ENCODE measurements around the gene UNC13B.
"Not testable (repeated sequence)": the region's sequence is repeated elsewhere in the genome, so short reads cannot be mapped to it uniquely, and the experiment has no call there.

The UNC13B gene

GRCh38 chr9:35226651-35227050 lies 64.8 kb downstream of the UNC13B start:
- no peak for DNase-seq (ENCODE audit: low read depth in 2 of 2)

- no peak for DNase-seq (ENCODE audit: low read depth in 2 of 2)
Measured at GRCh38 chr9:35227284-35227683, 65.5 kb downstream of the UNC13B start.

- DNase-seq (ENCODE audit: low read depth in 2 of 2) = no peak
Measured at GRCh38 chr9:35229066-35229778, 67.4 kb downstream of the UNC13B start.

- no peak for DNase-seq (ENCODE audit: low read depth in 2 of 2)
Measured at GRCh38 chr9:35229779-35230143, 68.0 kb downstream of the UNC13B start.

DNA sequence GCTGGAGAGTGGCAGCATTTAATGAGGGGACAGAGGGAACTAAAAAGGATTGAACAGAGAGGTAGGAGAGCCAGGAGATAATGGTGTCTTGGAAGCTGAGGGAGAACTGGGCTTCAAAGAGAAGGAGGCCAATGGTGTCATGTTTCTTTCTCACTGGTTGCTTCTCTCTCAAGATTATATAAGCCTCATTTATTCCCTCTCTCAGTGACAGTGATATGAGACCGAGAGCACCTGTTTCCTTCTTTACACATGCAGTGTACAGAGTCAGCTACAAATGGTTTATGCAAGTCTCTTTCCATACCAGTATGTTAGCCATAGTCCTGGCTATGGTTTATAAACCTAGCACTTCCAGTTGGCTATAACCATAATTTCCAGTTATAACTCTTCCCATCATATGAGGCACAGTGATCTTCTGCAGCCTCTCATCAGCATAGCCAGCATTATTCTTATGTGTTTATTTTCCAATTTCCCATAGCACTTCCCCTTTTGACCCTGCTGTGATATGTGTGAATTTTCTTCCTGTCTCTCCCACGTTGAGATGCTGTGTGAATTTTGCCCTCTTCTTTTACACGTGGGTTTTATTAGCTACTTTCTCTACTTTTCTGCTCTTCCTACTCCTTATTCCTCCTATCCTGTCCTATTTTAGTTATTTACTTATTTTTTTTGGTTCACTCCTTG lies 71.2 kb downstream of the UNC13B start:
- no peak for DNase-seq (ENCODE audit: low read depth in 2 of 2)

DNA sequence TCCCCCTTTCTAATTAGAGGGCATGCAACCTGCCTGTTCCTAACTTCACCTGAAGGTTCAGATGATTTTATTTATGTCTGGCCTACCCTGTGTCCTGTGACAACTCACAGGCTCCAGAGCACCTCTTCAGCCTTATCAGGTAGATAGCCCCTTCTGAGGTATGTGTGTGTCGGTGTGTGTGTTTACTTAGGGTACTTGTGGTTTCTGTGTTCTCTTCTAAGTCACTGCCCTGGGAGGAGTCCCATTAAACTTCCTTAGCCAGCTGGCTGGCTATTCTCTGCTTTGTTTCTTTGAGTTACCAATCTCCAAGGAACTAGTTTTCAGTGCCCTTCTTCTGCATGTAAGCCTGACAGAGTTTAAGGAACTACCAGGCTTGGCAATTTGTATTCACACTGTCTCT lies 74.9 kb downstream of the UNC13B start:
- no peak for DNase-seq (ENCODE audit: low read depth in 2 of 2)

- no peak for DNase-seq (ENCODE audit: low read depth in 2 of 2)
Measured at GRCh38 chr9:35237311-35237710, 75.5 kb downstream of the UNC13B start.

DNA sequence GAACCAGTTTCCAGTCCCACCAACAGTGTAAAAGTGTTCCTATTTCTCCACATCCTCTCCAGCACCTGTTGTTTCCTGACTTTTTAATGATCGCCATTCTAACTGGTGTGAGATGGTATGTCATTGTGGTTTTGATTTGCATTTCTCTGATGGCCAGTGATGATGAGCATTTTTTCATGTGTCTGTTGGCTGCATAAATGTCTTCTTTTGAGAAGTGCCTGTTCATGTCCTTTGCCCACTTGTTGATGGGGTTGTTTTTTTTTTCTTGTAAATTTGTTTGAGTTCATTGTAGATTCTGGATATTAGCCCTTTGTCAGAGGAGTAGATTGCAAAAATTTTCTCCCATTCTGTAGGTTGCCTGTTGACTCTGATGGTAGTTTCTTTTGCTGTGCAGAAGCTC lies 84.1 kb downstream of the UNC13B start:
- DNase-seq (ENCODE audit: low read depth in 2 of 2) = not testable (repeated sequence)

GRCh38 chr9:35253075-35253474 lies 91.3 kb downstream of the UNC13B start:
- DNase-seq (ENCODE audit: low read depth in 2 of 2) = no peak

DNA sequence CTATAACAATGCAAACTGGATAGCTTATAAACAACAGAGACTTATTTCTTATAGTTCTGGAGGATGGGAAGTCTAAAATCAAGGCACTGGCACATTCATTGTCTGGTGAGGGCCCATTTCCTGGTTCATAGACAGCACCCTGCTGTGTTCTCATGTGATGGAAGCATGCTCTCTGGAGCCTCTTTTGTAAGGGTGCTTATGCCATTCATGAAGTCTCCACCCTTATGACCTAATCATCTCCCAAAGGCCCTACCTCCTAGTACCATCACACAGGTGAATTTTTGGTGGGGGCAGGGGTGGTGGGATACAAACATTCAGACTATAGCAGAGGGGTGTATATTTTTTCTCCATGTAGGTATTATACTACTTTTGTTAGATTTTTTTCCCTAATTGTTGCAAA lies 92.4 kb downstream of the UNC13B start:
- no peak for DNase-seq (ENCODE audit: low read depth in 2 of 2)

DNA sequence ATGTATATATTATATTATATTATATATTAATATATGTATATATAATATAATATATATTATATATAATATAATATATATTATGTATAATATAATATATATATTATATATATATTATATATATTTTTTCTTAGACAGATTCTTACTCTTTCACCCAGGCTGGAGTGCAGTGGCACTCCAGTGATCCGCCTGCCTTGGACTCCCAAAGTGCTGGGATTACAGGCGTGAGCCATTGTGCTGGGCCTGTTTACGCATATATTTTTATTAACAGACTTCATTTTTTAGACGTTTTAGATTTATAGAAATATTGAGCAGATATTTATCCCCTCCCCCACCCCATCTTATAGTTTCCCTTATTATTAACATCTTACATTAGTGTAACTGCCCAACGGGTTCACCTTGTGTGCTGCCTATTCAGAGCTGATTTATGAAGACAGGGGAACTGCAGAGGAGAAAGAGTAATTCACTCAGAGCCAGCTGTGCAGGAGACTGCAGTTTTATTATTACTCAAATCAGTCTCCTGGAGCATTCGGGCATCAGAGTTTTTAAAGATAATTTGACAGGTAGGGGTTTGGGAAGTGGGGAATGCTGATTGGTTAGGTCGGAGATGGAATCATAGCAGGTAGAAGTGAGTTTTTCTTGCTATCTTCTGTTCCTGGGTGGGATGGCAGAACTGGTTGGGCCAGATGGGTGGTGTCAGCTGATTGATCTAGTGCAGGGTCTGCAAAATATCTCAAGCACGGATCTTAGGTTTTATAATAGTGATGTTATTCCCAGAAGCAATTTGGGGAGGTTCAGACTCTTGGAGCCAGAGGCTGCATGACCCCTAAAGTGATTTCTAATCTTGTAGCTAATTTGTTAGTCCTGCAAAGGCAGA lies 93.4 kb downstream of the UNC13B start:
- no peak for DNase-seq (ENCODE audit: low read depth in 2 of 2)

DNA sequence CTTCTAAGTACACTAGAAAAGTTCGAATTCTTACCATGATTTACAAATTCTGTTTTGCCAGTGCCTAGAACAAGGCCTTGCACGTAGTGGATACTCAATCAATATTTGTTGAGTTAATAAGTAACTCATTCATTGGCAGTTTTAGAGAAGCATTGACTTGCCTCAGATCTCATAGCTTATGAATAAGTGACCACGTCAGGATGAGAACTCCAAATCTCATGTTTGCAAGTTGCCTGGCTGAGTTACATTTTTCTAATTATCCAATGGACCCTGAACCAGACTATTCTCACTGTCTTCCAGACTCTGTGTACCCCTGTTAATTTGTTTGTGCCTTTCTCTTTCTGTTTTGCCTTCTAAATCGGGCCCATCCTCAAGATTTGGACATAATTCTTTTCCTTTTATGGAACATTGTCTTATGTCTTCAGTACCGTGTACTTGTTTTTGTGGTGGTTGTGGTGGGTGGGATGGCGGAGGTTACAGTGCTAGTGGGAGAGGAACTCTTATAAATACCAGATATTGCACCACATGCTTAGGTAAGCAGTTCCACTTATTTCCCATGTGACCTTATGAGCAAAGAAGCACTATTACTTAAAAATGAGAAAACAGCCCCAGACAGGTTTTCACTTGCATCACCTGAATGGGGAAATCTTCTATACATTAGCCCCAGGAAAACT lies 96.3 kb downstream of the UNC13B start:
- DNase-seq (ENCODE audit: low read depth in 2 of 2) = no peak

DNA sequence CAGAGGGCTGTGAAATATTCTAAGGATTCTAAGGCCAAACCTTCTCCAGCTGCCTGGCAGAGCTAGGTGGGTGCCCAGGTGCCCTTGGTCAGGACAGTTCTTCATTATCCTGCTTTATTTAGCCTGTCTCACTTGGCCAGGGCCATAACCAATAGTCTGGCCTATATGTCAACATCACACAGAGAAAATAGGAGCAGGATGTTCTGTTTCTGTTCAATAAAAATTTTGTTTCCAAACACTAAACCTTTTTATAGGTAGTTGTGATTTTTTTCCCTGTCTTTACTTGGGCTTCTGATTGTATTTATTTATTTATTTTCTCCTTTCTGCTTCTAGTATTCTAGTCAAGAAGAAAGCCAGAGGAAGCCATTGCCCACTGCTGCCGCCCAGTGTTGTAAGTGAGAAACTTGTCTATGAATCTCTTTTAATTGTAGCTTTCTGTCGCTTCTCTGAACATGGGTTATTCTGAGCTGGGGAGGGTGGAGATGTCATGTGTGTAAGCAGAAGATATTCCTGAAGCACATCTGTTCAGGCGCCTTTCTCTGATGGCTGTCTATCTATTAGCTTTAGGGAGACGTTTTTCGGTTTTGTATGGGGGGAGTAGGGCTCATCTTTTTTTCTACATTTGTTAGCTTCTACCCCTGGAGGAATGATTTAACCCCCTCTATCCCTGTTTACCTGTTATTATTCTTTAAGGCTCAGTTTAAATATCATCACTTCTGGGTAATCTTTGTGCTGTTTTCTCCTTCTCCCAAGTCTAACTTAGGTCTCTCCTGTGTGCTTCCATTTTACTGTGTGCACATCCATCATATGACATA lies 97.1 kb downstream of the UNC13B start:
- DNase-seq (ENCODE audit: low read depth in 2 of 2) = peak in 1 of 2 donors; percentile 1

- no peak for DNase-seq (ENCODE audit: low read depth in 2 of 2)
Measured at GRCh38 chr9:35260186-35260585, 98.4 kb downstream of the UNC13B start.

DNA sequence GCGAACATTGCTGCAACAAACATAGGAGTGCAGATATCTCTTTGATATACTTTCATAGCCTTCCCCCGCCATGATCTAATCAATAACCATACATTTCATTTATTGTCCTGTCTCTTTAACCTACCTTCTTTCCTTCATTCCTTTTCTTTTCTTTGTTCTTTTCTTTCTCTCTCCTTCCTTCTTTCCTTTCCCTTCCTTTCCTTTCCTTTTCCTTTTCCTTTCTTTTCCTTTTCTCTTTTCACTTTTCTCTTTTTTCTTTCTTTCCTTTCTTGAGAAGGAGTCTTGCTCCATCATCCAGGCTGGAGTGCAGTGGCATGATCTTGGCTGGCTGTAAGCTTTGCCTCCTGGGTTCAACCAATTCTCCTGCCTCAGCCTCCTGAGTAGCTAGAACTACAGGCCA lies 100.3 kb downstream of the UNC13B start:
- no peak for DNase-seq (ENCODE audit: low read depth in 2 of 2)

- no peak for DNase-seq (ENCODE audit: low read depth in 2 of 2)
Measured at GRCh38 chr9:35267710-35268109, 105.9 kb downstream of the UNC13B start.

DNA sequence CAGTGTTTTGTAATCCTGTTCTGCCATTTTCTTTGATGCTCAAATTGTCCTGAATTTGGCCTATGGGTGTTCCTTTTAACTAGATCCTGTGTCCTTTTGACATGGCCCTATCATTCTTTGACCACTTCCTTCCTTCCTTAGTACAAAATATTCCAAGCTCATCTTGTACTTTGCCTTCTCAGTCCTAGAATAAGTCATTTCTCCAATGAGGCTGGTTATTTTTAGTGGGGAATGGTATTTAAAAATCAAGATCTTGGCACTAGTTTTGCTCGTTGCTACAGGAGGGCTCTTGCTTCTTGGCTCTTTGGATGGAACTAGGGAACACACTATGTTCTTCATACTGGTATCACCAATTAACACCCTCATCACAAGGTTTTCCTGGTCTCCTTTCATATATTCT lies 108.1 kb downstream of the UNC13B start:
- DNase-seq (ENCODE audit: low read depth in 2 of 2) = no peak

DNA sequence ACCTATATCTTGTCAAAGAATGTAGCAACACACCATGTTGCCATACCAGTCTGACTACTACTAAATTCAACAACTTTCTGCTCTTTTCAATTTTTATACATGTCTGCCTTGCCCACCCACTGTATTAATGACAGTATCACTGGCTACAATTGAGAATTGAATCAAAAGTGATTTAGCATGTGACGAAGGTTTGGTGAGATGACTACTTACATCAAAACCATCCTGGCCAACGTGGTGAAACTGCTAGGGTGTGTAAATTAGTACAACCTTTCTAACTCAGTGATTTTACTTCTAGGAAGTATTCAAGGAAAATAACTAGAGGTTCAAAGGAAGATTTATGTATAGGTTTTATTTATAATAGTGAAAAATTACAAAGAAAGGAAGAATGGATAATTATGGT lies 109.8 kb downstream of the UNC13B start:
- DNase-seq (ENCODE audit: low read depth in 2 of 2) = no peak

GRCh38 chr9:35272989-35273388 lies 111.2 kb downstream of the UNC13B start:
- no peak for DNase-seq (ENCODE audit: low read depth in 2 of 2)

DNA sequence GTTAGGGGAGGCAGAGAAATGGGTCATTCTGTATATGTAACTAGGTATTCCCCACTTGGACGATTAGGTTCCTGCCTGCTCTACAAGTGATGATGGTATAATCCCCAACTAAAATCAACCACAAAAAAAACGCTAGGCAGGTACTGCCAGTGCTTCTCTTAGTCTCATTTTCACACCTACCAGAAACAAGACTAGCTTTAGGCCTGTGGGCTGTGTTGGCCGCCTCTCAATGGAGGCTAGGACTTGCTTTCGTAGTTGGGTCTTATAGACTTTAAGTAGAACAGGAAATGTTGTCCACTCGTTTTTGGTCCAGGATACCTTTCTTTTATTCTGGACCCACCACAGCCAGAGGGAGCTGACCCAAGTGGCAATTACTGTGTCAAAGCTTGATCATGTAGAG lies 111.8 kb downstream of the UNC13B start:
- no peak for DNase-seq (ENCODE audit: low read depth in 2 of 2)

GRCh38 chr9:35274993-35275392 lies 113.2 kb downstream of the UNC13B start:
- DNase-seq (ENCODE audit: low read depth in 2 of 2) = no peak

Measured in activated CD8-positive, alpha-beta memory T cell treated with anti-CD3 and anti-CD28 coated beads for 4 hours (primary cell).